GM10248 (cell line): ENCODE results near the gene PRKCE.

Experiments used
- CTCF ChIA-PET: fragments of 300-600 bp; sonication (Branson Sonifier 250); formaldehyde crosslinking; extraction: SDS; loops from one replicate; lab custom pipeline; 2021; ENCODE audit warnings: antibody characterized with exemption; lab: Yijun Ruan, JAX
- POLR2A ChIA-PET: fragments of 350-650 bp; sonication (Branson Sonifier 250); formaldehyde crosslinking; extraction: SDS; loops from one replicate; lab custom pipeline; 2020; ENCODE audit warnings: antibody characterized with exemption; lab: Yijun Ruan, JAX
- DNase-seq: peaks from one replicate; pipeline ENCODE4 v3.0.0; 2012; ENCODE audit errors: extremely low spot score
- CTCF ChIP-seq: IDR thresholded peaks from 2 replicates; pipeline ENCODE4 v1.5.1; 2012; ENCODE audit warnings: mild to moderate bottlenecking, low read depth; ENCODE audit errors: extremely low read depth, missing control alignments, control extremely low read depth

PRKCE gene

DNA sequence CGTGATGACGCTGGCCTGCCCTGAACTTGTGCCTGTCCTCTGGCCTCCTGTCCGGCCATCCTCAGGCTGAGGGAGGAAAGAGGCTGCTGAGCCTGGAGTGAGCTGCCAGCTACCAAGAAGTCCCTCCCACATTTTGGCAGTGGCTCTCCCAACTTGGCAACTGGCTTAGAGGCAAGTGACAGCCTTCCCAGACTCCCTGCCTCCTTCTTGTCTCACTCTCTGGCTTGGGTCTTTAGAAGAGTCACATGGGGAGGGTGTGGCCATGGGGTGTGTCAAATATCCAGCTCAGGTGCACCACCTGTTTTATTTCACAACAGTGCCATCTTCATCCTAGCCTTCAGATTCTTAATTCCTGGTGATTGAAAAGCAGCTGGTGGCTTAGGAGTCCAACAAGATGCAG lies 222.9 kb downstream of the PRKCE start:
- no peak for TF ChIP-seq CTCF
- no peak for DNase-seq
- ChIA-PET CTCF (interaction anchor here (1.1 to 4.5 kb wide), 2 partner anchors 10 to 14 kb away, joined by 3 to 32 read pairs; no protein-coding TSS in a partner anchor), POLR2A (no interaction called here)

DNA sequence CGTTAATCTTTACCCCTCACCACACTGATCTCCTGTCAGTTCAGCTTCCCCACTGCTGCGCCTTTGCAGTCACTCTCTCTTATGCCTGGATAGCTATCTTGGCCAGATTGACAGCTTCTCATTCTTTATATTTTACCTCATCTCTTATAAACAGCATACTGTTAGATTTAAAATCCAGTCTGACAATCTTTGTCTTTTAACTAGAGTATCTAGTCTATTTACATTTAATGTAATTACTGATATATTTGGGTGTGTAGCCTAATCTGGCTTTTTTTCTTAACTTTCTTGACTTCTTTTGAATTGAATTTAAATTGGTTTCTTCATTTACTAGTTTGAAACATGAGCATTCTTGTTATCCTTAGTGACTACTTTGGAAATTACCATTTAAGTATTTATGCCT lies 225.1 kb downstream of the PRKCE start:
- POLR2A ChIA-PET, result no interaction called here
- TF ChIP-seq CTCF, result no peak
- DNase-seq, result no peak
- CTCF ChIA-PET, result interaction anchor here (4.5 kb wide), 1 partner anchor 11 kb away, joined by 32 read pairs; no protein-coding TSS in a partner anchor

- POLR2A ChIA-PET, result interaction anchor here (0.6 kb wide), 1 partner anchor 581 kb away, joined by 3 read pairs; no protein-coding TSS in a partner anchor
- CTCF ChIA-PET, result interaction anchor here (0.9 to 3.6 kb wide), 6 partner anchors 9 to 56 kb away, joined by 3 to 16 read pairs (median 4); no protein-coding TSS in a partner anchor
- peak; percentile 3 for TF ChIP-seq CTCF
Observed at GRCh38 chr2:45879406-45879805, 227.9 kb downstream of the PRKCE start.

GRCh38 chr2:45879936-45880335 lies 228.5 kb downstream of the PRKCE start:
- ChIA-PET POLR2A (interaction anchor here (0.6 kb wide), 1 partner anchor 580 kb away, joined by 3 read pairs; no protein-coding TSS in a partner anchor), CTCF (interaction anchor here (1.2 to 3.6 kb wide), 4 partner anchors 9 to 56 kb away, joined by 4 to 16 read pairs (median 10); no protein-coding TSS in a partner anchor)
- no peak for DNase-seq
- no peak for TF ChIP-seq CTCF

More at GRCh38 chr2:45879406-45879805, 227.9 kb downstream of the PRKCE start:
- no peak for DNase-seq

GRCh38 chr2:45881970-45882581 lies 230.6 kb downstream of the PRKCE start:
- ChIA-PET POLR2A (no interaction called here), CTCF (interaction anchor here (0.7 to 1.4 kb wide), 7 partner anchors 10 to 53 kb away, joined by 3 to 7 read pairs (median 4); no protein-coding TSS in a partner anchor)
- no peak for DNase-seq
- TF ChIP-seq CTCF, result no peak

DNA sequence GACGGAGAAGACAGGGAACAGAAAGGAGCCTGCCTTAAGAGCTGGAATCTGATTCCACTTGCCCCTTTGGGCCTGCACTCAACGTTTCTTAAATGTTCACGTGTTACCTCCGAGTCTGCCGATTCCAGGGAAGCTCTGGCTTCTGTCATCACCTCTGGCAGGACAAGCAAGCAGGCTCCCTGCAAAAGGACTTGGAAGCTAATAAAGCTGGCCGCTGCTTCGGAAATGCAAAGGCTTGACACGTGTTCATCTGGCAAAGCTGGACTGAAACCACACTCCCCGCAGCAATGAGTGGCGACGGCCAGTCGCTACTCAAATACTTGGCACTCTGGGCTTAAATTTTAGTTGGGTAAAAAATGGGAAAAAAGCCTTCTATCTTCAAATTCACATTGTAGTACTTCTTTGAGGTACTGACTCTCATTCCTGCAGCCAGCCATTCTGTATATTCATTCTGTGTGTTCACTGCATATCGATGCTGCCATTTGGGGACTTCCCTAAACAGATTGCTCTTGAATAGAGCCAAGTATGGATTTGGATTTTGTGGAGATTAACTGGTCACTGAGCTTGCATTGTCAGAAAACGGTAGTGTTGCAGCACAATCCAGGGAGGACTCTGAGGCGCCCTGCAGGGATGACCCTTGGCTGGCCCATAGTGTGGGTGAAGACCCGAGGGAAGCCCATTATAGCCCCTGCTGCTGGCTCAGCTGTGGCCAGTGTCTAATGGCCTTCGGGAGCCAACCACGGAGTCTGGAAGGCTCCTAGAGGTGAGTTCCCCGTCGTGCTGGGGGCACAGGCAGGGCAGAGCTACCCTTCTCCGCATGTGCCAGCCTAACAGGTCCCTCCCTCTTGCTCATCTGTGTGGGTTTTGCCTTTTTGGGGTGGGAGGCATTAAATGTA lies 231.5 kb downstream of the PRKCE start:
- CTCF ChIA-PET, result interaction anchor here (0.9 to 1.5 kb wide), 7 partner anchors 19 to 52 kb away, joined by 3 to 7 read pairs (median 3); no protein-coding TSS in a partner anchor
- no peak for TF ChIP-seq CTCF
- POLR2A ChIA-PET, result no interaction called here
- DNase-seq, result no peak
